HG03571 (cell line): Measurements from ENCODE around the gene ING2.
"Not testable (repeated sequence)": the region's sequence is repeated elsewhere in the genome, so short reads cannot be mapped to it uniquely, and the experiment has no call there.

Experiments
- ATAC-seq: cut with Tn5 transposase; IDR thresholded peaks from one replicate; pipeline ENCODE4 v1.9.1; 2021; ENCODE audit not compliant: unreplicated experiment

The ING2 gene

GRCh38 chr4:183546376-183546775 lies 41.5 kb downstream of the ING2 start:
- ATAC-seq, result no peak

GRCh38 chr4:183548306-183548705 lies 43.4 kb downstream of the ING2 start:
- ATAC-seq, result no peak

GRCh38 chr4:183550345-183551093 lies 45.7 kb downstream of the ING2 start:
- no peak for ATAC-seq

GRCh38 chr4:183552274-183553146 lies 47.7 kb downstream of the ING2 start:
- ATAC-seq, result no peak

- not testable (repeated sequence) for ATAC-seq
Measured at GRCh38 chr4:183553147-183553478, 48.3 kb downstream of the ING2 start.

- ATAC-seq, result no peak
Measured at GRCh38 chr4:183553601-183554345, 48.9 kb downstream of the ING2 start.

- no peak for ATAC-seq
Measured at GRCh38 chr4:183554346-183554686, 49.5 kb downstream of the ING2 start.

GRCh38 chr4:183554878-183555585 lies 50.2 kb downstream of the ING2 start:
- ATAC-seq, result no peak

GRCh38 chr4:183556947-183557346 lies 52.1 kb downstream of the ING2 start:
- ATAC-seq, result no peak

GRCh38 chr4:183557611-183558010 lies 52.8 kb downstream of the ING2 start:
- ATAC-seq, result no peak

GRCh38 chr4:183558873-183559272 lies 54.0 kb downstream of the ING2 start:
- no peak for ATAC-seq

- ATAC-seq, result no peak
Measured at GRCh38 chr4:183561905-183562304, 57.0 kb downstream of the ING2 start.
